ACHN (cell line): Measurements from ENCODE around the gene DNAJB7.
"Not testable (repeated sequence)": the region's sequence is repeated elsewhere in the genome, so short reads cannot be mapped to it uniquely, and the experiment has no call there.

Experiments used
- DNase-seq: peaks from one replicate; pipeline ENCODE4 v3.0.0-alpha.2; 2015
- in situ Hi-C: cut with HindIII; loops from 2 replicates; pipeline ENCODE4 v1.10.0; 2017; ENCODE audit warnings: low sequenced_read_pairs, low pct_ligation_motif_present, low pct_unique_long_range_greater_than_20kb

Gene DNAJB7

GRCh38 chr22:40862013-40862412 lies at the start of gene DNAJB7:
TSS of gene DNAJB7 (minus strand) at chr22:40862113. CDS start at chr22:40861994, 119 bp downstream.
- in situ Hi-C loops, result no loop called here
- DNase-seq, result no peak

- in situ Hi-C loops, result no loop called here
- DNase-seq, result no peak
These were observed 47.0 kb upstream of the DNAJB7 start for GRCh38 chr22:40908895-40909294.

- DNase-seq, result no peak
- in situ Hi-C loops, result no loop called here
These were observed 42.2 kb upstream of the DNAJB7 start for GRCh38 chr22:40904101-40904500.

- in situ Hi-C loops, result no loop called here
- peak; percentile 70 for DNase-seq
These were observed 37.0 kb upstream of the DNAJB7 start for GRCh38 chr22:40898850-40899357.

- in situ Hi-C loops, result no loop called here
- DNase-seq, result no peak
These were observed 32.5 kb upstream of the DNAJB7 start for GRCh38 chr22:40894417-40894816.

- in situ Hi-C loops, result no loop called here
- no peak for DNase-seq
These were observed 29.0 kb upstream of the DNAJB7 start for GRCh38 chr22:40890881-40891280.

- in situ Hi-C loops, result no loop called here
These were observed 27.2 kb upstream of the DNAJB7 start for GRCh38 chr22:40889116-40889515.

GRCh38 chr22:40878922-40879321 lies 17.0 kb upstream of the DNAJB7 start:
- no peak for DNase-seq
- in situ Hi-C loops, result no loop called here

More at GRCh38 chr22:40889116-40889515, 27.2 kb upstream of the DNAJB7 start:
- DNase-seq, result no peak

- in situ Hi-C loops, result no loop called here
- no peak for DNase-seq
These were observed 15.6 kb upstream of the DNAJB7 start for GRCh38 chr22:40877488-40877887.

- in situ Hi-C loops, result no loop called here
- no peak for DNase-seq
These were observed 15.0 kb upstream of the DNAJB7 start for GRCh38 chr22:40876907-40877306.

- DNase-seq, result no peak
- in situ Hi-C loops, result no loop called here
These were observed 13.2 kb upstream of the DNAJB7 start for GRCh38 chr22:40875111-40875510.

- DNase-seq, result no peak
- in situ Hi-C loops, result no loop called here
These were observed 12.1 kb upstream of the DNAJB7 start for GRCh38 chr22:40874016-40874415.

- DNase-seq, in situ Hi-C loops: not testable (repeated sequence)
These were observed 6.5 kb upstream of the DNAJB7 start for GRCh38 chr22:40868379-40868778.

GRCh38 chr22:40867109-40867508 lies 5.2 kb upstream of the DNAJB7 start:
- no peak for DNase-seq
- in situ Hi-C loops, result no loop called here

- in situ Hi-C loops, result no loop called here
- DNase-seq, result no peak
These were observed 624 bp upstream of the DNAJB7 start for GRCh38 chr22:40862537-40862936.

- in situ Hi-C loops, result no loop called here
- DNase-seq, result peak; percentile 14
These were observed 4.5 kb downstream of the DNAJB7 start for GRCh38 chr22:40857309-40857855.

- peak; percentile 92 for DNase-seq
- in situ Hi-C loops, result no loop called here
These were observed 5.2 kb downstream of the DNAJB7 start, which contains the start of the genes ST13 and XPNPEP3 for GRCh38 chr22:40856513-40857308. TSS of gene ST13 (minus strand) at chr22:40856639. CDS start at chr22:40856540, 99 bp downstream. TSS of gene XPNPEP3 (plus strand) at chr22:40857148. CDS start at chr22:40857182, 34 bp downstream.

- in situ Hi-C loops, result no loop called here
- peak; percentile 34 for DNase-seq
These were observed 5.9 kb downstream of the DNAJB7 start for GRCh38 chr22:40855979-40856512.
